GM23338 (cell line): ENCODE data around the gene SPDYA. TPM values are rescaled to one million over a fixed set of nuclear protein-coding genes. Genes with fewer than 3 reads are reported as not detected.

Source experiments
- ATAC-seq: fragments of 200-7000 bp; cut with Tn5 transposase; 3 replicates; pipeline ENCODE4 v1.9.1; 2020
- DNase-seq: peaks from one replicate; pipeline ENCODE4 v3.0.0-alpha.2; 2015; ENCODE audit warnings: low spot score
- H2AFZ ChIP-seq: fragments of 200-600 bp; sonication (generic); 2 replicates; pipeline ENCODE4 v1.8.0; 2016; ENCODE audit warnings: antibody characterized with exemption, mild to moderate bottlenecking, moderate library complexity
- H3F3A ChIP-seq: fragments of 200-600 bp; sonication (generic); replicated peaks from 2 replicates; pipeline ENCODE4 v1.8.0; 2017; ENCODE audit warnings: antibody characterized with exemption, mixed run types, low read depth
- H3K27ac ChIP-seq: fragments of 200-600 bp; sonication (generic); 2 replicates; pipeline ENCODE4 v1.6.1; 2016; ENCODE audit warnings: low read depth
- H3K27me3 ChIP-seq: fragments of 200-600 bp; sonication (generic); 2 replicates; pipeline ENCODE4 v1.8.0; 2016; ENCODE audit warnings: mild to moderate bottlenecking, mixed run types, moderate library complexity; ENCODE audit not compliant: insufficient read depth
- H3K36me3 ChIP-seq: fragments of 200-600 bp; sonication (generic); 2 replicates; pipeline ENCODE4 v1.8.0; 2016; ENCODE audit warnings: mild to moderate bottlenecking; ENCODE audit not compliant: insufficient read depth
- H3K4me1 ChIP-seq: fragments of 200-600 bp; sonication (generic); 2 replicates; pipeline ENCODE4 v1.8.0; 2016; ENCODE audit warnings: mild to moderate bottlenecking, moderate library complexity; ENCODE audit not compliant: insufficient read depth
- H3K4me2 ChIP-seq: fragments of 200-600 bp; sonication (generic); 2 replicates; pipeline ENCODE4 v1.7.1; 2017; ENCODE audit warnings: mixed run types
- H3K4me3 ChIP-seq: fragments of 200-600 bp; sonication (generic); 2 replicates; pipeline ENCODE4 v1.6.1; 2016; ENCODE audit warnings: mixed run types
- H3K79me2 ChIP-seq: fragments of 200-600 bp; sonication (generic); replicated peaks from 2 replicates; pipeline ENCODE4 v1.8.0; 2017; ENCODE audit warnings: mild to moderate bottlenecking; ENCODE audit not compliant: insufficient read depth
- H3K9me2 ChIP-seq: fragments of 200-600 bp; sonication (generic); 2 replicates; pipeline ENCODE4 v1.8.0; 2017; ENCODE audit not compliant: insufficient read depth
- H4K20me1 ChIP-seq: fragments of 200-600 bp; sonication (generic); replicated peaks from 2 replicates; pipeline ENCODE4 v1.8.0; 2017; ENCODE audit warnings: mild to moderate bottlenecking; ENCODE audit not compliant: insufficient read depth
- H3K27ac Mint-ChIP-seq: 2 replicates; pipeline ENCODE4 v1.8.0; 2020; ENCODE audit warnings: inconsistent platforms, mild to moderate bottlenecking, moderate library complexity, mixed read lengths
- H3K27me3 Mint-ChIP-seq: 3 replicates; pipeline ENCODE4 v1.8.0; 2022; ENCODE audit warnings: low read depth, mild to moderate bottlenecking, moderate library complexity, mixed read lengths, inconsistent platforms; ENCODE audit not compliant: insufficient read depth, poor library complexity
- H3K36me3 Mint-ChIP-seq: 3 replicates; pipeline ENCODE4 v1.8.0; 2021; ENCODE audit warnings: low read depth, mild to moderate bottlenecking, inconsistent platforms, moderate library complexity, mixed read lengths
- H3K4me1 Mint-ChIP-seq: 3 replicates; pipeline ENCODE4 v1.8.0; 2020; ENCODE audit warnings: mild to moderate bottlenecking, inconsistent platforms, mixed read lengths
- H3K4me3 Mint-ChIP-seq: 3 replicates; pipeline ENCODE4 v1.8.0; 2021; ENCODE audit warnings: moderate library complexity, mild to moderate bottlenecking, inconsistent platforms, mixed read lengths
- H3K9me3 Mint-ChIP-seq: 3 replicates; pipeline ENCODE4 v1.8.0; 2020; ENCODE audit warnings: moderate library complexity, mild to moderate bottlenecking, inconsistent platforms, mixed read lengths
- CTCF ChIP-seq, 2 experiments: fragments of 200-600 bp in 1 of 2; sonication (generic) in 1 of 2; conservative IDR thresholded peaks; 2 replicates each; pipeline versions ENCODE4 v1.5.1 to v1.6.1; 2016 to 2017; ENCODE audit warnings: antibody characterized with exemption in 2 of 2, low read depth in 2 of 2, mild to moderate bottlenecking in 2 of 2, moderate library complexity in 1 of 2
- ETS1 ChIP-seq: IDR thresholded peaks from 2 replicates; pipeline ENCODE4 v1.6.1; 2016; ENCODE audit warnings: antibody characterized with exemption
- EZH2 ChIP-seq: fragments of 200-600 bp; sonication (generic); IDR thresholded peaks from one replicate; pipeline ENCODE4 v1.8.0; 2017; ENCODE audit warnings: antibody characterized with exemption, mild to moderate bottlenecking, low read depth; ENCODE audit not compliant: unreplicated experiment
- JUNB ChIP-seq: IDR thresholded peaks from one replicate; pipeline ENCODE4 v1.6.1; 2016; ENCODE audit warnings: antibody characterized with exemption; ENCODE audit not compliant: unreplicated experiment
- NANOG ChIP-seq: IDR thresholded peaks from 2 replicates; pipeline ENCODE4 v1.6.1; 2016; ENCODE audit warnings: antibody characterized with exemption, borderline replicate concordance
- POLR2AphosphoS5 ChIP-seq: IDR thresholded peaks from 2 replicates; pipeline ENCODE4 v1.6.1; 2016; ENCODE audit warnings: antibody characterized with exemption, low read depth
- REST ChIP-seq: IDR thresholded peaks from one replicate; pipeline ENCODE4 v1.6.1; 2018; ENCODE audit warnings: antibody characterized with exemption; ENCODE audit not compliant: unreplicated experiment
- STAT1 ChIP-seq: IDR thresholded peaks from one replicate; pipeline ENCODE4 v1.6.1; 2016; ENCODE audit warnings: antibody characterized with exemption; ENCODE audit not compliant: unreplicated experiment
- ZNF331 ChIP-seq: fragments of 250-450 bp; sonication (Bioruptor Pico); IDR thresholded peaks from 2 replicates; pipeline ENCODE4 v1.5.0; 2020; ENCODE audit warnings: low read depth, mild to moderate bottlenecking, moderate library complexity
- polyA plus RNA-seq: library from polyadenylated mRNA; unstranded; fragments of >200 nt; fragmentation: Nextera tagmentation; extraction: Ambion mirVana; gene quantifications from 2 replicates; pipeline ENCODE4 v1.2.1, GENCODE V29; 2016
- total RNA-seq: library from RNA; depleted of rRNA; stranded (reverse); fragments of >200 nt; shearing (Covaris generic); gene quantifications from 2 replicates; pipeline ENCODE4 v1.2.3, GENCODE V29; 2014
- TF ChIP-seq, protein P1 (sequence below): fragments of 250-450 bp; sonication (Bioruptor Pico); IDR thresholded peaks from 2 replicates; pipeline ENCODE4 v1.5.0; 2020; ENCODE audit warnings: mild to moderate bottlenecking, moderate library complexity

SPDYA gene
- total and polyA plus RNA-seq, 2 experiments from 2014 or later, result 0.42 to 4.0 TPM

GRCh38 chr2:28761420-28761819 is 49.2 kb upstream of the SPDYA start (continued):
- TF ChIP-seq REST (no peak), POLR2AphosphoS5 (no peak), ETS1 (no peak), EZH2 (no peak), ZNF331 (CRISPR knock-in tag) (no peak), NANOG (no peak), STAT1 (no peak), JUNB (no peak)

DNA sequence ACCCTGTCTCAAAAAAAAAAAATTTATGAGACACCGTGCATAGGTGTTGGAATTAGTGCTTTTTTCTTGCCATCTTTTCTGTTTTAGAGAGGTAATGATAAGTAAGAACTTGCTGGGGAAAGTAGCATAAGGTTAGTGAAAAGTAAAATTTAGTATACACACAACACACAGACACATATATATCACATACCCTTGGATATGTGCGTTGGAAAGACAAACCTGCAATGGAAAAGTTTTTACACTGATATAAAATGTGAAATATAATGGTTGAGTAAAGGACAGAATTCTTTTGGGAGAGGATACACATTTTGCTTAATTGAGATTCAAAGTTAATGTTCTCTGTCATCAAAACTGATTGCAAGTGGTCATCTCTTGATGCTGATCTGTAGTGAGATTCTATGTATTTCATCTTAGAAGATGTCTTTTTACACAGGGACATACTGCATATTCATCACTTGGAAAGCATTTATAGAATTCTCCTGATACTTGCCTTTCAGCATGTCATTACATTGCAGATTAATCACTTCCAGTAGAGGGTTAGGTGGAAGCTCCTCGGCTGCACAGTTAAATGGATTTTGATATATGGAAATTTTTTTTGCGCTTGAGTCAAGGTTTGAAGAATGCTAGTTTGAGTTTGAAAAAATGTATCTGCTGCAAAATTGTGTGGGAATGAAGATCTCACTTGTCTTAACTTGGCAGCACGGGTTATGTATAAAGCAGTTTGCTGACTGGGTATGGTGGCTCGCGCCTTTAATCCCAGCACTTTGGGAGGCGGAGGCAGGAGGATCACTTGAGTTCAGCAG is 45.5 kb upstream of the SPDYA start:
- H4K20me1 ChIP-seq, result peaks cover 50% of the 10 kb centered on the region
- no peaks in the 10 kb centered on the region for H3K4me1 ChIP-seq
- no peak overlapping the region for H3K27ac ChIP-seq
- H3K9me3 Mint-ChIP-seq, result no peaks in the 10 kb centered on the region
- no peak overlapping the region for H2AFZ ChIP-seq
- no peak overlapping the region for H3K4me3 ChIP-seq
- no peaks in the 10 kb centered on the region for H3K27me3 ChIP-seq
- no peaks in the 10 kb centered on the region for H3K9me2 ChIP-seq
- H3K36me3 Mint-ChIP-seq, result 0 out of 3 replicates have a peak, but pooled peaks cover 9% of the 10 kb centered on the region
- H3K79me2 ChIP-seq, result peaks cover 100% of the 10 kb centered on the region
- H3K4me1 Mint-ChIP-seq, result peaks cover 14% of the 10 kb centered on the region; the same call in 1 of the 3 replicates
- H3K27me3 Mint-ChIP-seq, result peaks cover 4% of the 10 kb centered on the region
- H3K36me3 ChIP-seq, result no peaks in the 10 kb centered on the region
- no peak overlapping the region for H3K4me2 ChIP-seq
- no peak for DNase-seq
- H3F3A ChIP-seq, result no peaks in the 10 kb centered on the region
- no peak overlapping the region for H3K27ac Mint-ChIP-seq
- H3K4me3 Mint-ChIP-seq, result no peak overlapping the region
- ATAC-seq, result no peak
- TF ChIP-seq CTCF (conservative IDR thresholded peaks at IDR 0.05; ENCODE audit: low read depth in 2 of 2), result no peak
- TF ChIP-seq, protein P1, sequence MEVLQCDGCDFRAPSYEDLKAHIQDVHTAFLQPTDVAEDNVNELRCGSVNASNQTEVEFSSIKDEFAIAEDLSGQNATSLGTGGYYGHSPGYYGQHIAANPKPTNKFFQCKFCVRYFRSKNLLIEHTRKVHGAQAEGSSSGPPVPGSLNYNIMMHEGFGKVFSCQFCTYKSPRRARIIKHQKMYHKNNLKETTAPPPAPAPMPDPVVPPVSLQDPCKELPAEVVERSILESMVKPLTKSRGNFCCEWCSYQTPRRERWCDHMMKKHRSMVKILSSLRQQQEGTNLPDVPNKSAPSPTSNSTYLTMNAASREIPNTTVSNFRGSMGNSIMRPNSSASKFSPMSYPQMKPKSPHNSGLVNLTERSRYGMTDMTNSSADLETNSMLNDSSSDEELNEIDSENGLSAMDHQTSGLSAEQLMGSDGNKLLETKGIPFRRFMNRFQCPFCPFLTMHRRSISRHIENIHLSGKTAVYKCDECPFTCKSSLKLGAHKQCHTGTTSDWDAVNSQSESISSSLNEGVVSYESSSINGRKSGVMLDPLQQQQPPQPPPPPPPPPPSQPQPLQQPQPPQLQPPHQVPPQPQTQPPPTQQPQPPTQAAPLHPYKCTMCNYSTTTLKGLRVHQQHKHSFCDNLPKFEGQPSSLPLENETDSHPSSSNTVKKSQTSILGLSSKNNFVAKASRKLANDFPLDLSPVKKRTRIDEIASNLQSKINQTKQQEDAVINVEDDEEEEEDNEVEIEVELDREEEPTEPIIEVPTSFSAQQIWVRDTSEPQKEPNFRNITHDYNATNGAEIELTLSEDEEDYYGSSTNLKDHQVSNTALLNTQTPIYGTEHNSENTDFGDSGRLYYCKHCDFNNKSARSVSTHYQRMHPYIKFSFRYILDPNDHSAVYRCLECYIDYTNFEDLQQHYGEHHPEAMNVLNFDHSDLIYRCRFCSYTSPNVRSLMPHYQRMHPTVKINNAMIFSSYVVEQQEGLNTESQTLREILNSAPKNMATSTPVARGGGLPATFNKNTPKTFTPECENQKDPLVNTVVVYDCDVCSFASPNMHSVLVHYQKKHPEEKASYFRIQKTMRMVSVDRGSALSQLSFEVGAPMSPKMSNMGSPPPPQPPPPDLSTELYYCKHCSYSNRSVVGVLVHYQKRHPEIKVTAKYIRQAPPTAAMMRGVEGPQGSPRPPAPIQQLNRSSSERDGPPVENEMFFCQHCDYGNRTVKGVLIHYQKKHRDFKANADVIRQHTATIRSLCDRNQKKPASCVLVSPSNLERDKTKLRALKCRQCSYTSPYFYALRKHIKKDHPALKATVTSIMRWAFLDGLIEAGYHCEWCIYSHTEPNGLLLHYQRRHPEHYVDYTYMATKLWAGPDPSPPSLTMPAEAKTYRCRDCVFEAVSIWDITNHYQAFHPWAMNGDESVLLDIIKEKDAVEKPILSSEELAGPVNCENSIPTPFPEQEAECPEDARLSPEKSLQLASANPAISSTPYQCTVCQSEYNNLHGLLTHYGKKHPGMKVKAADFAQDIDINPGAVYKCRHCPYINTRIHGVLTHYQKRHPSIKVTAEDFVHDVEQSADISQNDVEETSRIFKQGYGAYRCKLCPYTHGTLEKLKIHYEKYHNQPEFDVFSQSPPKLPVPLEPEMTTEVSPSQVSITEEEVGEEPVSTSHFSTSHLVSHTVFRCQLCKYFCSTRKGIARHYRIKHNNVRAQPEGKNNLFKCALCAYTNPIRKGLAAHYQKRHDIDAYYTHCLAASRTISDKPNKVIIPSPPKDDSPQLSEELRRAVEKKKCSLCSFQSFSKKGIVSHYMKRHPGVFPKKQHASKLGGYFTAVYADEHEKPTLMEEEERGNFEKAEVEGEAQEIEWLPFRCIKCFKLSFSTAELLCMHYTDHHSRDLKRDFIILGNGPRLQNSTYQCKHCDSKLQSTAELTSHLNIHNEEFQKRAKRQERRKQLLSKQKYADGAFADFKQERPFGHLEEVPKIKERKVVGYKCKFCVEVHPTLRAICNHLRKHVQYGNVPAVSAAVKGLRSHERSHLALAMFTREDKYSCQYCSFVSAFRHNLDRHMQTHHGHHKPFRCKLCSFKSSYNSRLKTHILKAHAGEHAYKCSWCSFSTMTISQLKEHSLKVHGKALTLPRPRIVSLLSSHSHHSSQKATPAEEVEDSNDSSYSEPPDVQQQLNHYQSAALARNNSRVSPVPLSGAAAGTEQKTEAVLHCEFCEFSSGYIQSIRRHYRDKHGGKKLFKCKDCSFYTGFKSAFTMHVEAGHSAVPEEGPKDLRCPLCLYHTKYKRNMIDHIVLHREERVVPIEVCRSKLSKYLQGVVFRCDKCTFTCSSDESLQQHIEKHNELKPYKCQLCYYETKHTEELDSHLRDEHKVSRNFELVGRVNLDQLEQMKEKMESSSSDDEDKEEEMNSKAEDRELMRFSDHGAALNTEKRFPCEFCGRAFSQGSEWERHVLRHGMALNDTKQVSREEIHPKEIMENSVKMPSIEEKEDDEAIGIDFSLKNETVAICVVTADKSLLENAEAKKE (CRISPR knock-in tag), result no peak
- TF ChIP-seq ETS1, result no peak
